DMS79 treated with DMSO at 0.1 percent for 48 hours (cell line): ENCODE data around the gene CARD8.

Experiments used
- DNase-seq: peaks from one replicate; lab custom pipeline; 2025; lab: John Stamatoyannopoulos, UW

Gene CARD8

GRCh38 chr19:48170817-48171347 is 84.8 kb downstream of the CARD8 start:
- DNase-seq: peak; percentile 63

DNA sequence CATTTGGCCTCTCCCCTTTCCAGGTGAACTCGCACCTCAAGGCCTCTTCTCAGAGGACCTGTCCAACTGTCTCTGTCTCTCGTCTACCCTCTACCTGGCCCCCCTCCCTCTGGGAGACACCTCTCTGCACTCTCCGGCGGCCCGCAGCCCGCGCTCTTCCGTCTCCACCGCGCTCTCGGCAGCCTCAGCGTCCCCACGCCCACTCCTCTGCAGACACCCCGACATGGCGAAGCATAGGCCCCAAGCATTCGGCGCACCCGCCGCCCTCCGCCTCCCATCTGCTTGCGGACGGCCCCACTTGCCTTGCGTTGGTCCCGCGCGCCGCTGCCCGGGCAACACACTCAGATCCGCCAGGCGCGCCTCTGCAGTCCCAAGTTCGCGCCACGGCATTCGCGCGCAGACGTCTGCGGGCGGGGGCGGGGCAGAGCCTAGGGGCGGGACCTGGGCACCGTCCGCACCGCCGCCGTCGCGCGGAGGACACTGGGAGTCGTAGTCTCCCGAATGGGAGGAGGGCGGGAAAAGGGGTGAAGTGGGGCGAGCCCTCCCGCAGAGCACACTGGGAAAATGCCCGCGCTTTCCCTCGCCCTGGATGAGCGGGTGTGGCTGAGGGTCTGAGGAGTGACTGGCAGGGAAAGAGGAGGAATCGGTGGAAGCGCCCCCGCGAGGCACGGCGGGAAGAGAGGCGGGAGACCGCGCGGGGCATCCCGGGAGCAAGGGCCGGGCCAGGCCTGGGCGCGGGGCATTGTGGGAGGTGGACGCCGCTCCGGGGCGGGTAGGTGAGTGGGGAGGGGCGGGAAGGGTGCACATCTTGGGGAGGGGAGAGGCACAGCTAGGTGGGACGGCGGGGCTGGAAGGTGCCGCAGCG is 85.5 kb downstream of the CARD8 start, which contains the start of the genes LIG1 and ZSWIM9:
Gene LIG1, minus strand, starts transcription at position 406 of the 865 bp plus-strand sequence. CDS start 4,778 bp downstream, outside the sequence.
Gene ZSWIM9, plus strand, starts transcription at position 742 of the 865 bp plus-strand sequence. CDS start 1,123 bp downstream, outside the sequence.
- DNase-seq: peak; percentile 95

- peak; percentile 60 for DNase-seq
Observed at GRCh38 chr19:48169578-48169938, 86.2 kb downstream of the CARD8 start.

GRCh38 chr19:48168689-48169088 is 87.0 kb downstream of the CARD8 start:
- no peak for DNase-seq

DNA sequence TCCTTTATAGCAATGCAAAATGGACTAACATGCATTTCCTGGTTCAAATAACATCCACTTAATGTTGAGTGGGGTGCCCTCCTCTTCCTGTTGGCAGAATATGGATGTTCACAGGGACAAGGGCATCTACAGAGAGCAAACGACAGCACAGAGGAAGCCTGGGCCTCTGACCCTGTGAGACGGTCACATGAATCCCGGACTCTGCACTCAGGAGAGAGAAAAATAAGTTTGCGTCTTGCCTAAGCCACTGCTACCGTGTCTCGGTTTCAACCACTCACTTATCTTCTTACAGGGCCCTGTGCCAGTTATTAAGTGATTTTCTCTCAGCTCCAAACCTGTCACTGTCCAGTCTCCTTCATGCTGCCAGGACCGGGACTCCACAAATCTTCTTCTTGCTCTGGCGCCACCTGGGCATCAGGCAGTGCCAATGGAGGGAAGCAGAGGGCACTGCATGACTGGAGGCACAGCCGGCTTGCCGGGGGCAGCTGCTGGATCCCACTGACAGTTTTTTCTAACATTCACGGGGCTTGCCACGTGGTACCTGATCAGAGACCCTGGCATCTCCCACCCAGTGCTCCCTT is 97.4 kb downstream of the CARD8 start:
- DNase-seq: no peak
